Lower leg skin (tissue), 4 donors: ENCODE results near the gene ZNF687. TPM values are rescaled to one million over a fixed set of nuclear protein-coding genes. Genes with fewer than 3 reads are reported as not detected.
A peak's percentile ranks its signal among the peaks of the same experiment; 100 is the strongest.

ENCODE experiments used
- DNase-seq, 2 donors: peaks; one replicate each; pipeline ENCODE4 v3.0.0-alpha.2; 2019; ENCODE audit warnings: low spot score in 2 of 2
- H3K4me3 ChIP-seq: fragments of 200-600 bp; sonication (generic); 2 replicates; pipeline ENCODE4 v1.5.1; 2017; ENCODE audit warnings: mild to moderate bottlenecking, low read depth; ENCODE audit not compliant: poor library complexity, severe bottlenecking
- POLR2A ChIP-seq, 2 donors: fragments of 450-650 bp; IDR thresholded peaks; one replicate each; pipeline ENCODE4 v1.6.1; 2016 to 2017; ENCODE audit warnings: antibody characterized with exemption in 2 of 2, mild to moderate bottlenecking in 1 of 2, moderate library complexity in 1 of 2
- WGBS, 2 donors: methylation state at CpG; one replicate each; pipeline ENCODE4 v1.1.5; 2018; 5-methylcytosine and 5-hydroxymethylcytosine counted together
- intact Hi-C: fragments of 100-400 bp; cut with DNase I; formaldehyde crosslinking; loops from one replicate; pipeline ENCODE4 v1.15.0; 2023; ENCODE audit warnings: low total_unique reads
- total RNA-seq, 4 donors: library from RNA; depleted of rRNA; stranded (reverse); fragments of >200 nt; gene quantifications; one replicate each; pipeline ENCODE4 v1.1.0, GENCODE V29; 2016
- TF ChIP-seq, protein P1 (sequence below), 3 donors: fragments of 450-650 bp; IDR thresholded peaks; one replicate each; pipeline ENCODE4 v1.5.1; 2016; ENCODE audit warnings: antibody characterized with exemption in 3 of 3, mild to moderate bottlenecking in 3 of 3, moderate library complexity in 2 of 3

Gene ZNF687
- total RNA-seq, 4 donors from 2014 or later = 21.9 to 45.0 (median 32.2) TPM

DNA sequence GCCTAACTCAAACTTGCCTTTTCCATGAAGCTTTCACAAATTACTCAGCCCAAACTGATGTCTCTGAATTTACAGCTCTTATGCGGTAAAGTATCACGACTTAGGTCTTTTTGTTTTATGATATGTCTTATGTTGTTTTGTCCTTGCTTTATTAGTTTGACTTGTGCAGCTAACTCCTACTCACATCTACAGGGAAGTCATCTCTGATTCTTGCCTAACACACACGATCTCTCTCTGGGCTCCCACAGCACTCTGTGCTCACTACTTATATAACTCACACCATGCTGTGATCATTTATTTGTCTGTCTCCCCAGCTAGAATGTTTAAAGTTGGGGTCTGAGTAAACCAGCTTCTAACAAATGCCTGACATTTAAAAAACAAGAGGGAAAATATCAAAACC is 54.5 kb downstream of the ZNF687 start:
- no peak for DNase-seq
- intact Hi-C loops = no loop called here
- H3K4me3 ChIP-seq = no peak overlapping the region
- TF ChIP-seq, protein P1, sequence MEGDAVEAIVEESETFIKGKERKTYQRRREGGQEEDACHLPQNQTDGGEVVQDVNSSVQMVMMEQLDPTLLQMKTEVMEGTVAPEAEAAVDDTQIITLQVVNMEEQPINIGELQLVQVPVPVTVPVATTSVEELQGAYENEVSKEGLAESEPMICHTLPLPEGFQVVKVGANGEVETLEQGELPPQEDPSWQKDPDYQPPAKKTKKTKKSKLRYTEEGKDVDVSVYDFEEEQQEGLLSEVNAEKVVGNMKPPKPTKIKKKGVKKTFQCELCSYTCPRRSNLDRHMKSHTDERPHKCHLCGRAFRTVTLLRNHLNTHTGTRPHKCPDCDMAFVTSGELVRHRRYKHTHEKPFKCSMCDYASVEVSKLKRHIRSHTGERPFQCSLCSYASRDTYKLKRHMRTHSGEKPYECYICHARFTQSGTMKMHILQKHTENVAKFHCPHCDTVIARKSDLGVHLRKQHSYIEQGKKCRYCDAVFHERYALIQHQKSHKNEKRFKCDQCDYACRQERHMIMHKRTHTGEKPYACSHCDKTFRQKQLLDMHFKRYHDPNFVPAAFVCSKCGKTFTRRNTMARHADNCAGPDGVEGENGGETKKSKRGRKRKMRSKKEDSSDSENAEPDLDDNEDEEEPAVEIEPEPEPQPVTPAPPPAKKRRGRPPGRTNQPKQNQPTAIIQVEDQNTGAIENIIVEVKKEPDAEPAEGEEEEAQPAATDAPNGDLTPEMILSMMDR (IDR thresholded peaks at IDR 0.05) = no peak
- no peak for TF ChIP-seq POLR2A (IDR thresholded peaks at IDR 0.05)
- WGBS, 2 donors = 90 to 94% methylated on average over 3 of the region's 3 CpGs

DNA sequence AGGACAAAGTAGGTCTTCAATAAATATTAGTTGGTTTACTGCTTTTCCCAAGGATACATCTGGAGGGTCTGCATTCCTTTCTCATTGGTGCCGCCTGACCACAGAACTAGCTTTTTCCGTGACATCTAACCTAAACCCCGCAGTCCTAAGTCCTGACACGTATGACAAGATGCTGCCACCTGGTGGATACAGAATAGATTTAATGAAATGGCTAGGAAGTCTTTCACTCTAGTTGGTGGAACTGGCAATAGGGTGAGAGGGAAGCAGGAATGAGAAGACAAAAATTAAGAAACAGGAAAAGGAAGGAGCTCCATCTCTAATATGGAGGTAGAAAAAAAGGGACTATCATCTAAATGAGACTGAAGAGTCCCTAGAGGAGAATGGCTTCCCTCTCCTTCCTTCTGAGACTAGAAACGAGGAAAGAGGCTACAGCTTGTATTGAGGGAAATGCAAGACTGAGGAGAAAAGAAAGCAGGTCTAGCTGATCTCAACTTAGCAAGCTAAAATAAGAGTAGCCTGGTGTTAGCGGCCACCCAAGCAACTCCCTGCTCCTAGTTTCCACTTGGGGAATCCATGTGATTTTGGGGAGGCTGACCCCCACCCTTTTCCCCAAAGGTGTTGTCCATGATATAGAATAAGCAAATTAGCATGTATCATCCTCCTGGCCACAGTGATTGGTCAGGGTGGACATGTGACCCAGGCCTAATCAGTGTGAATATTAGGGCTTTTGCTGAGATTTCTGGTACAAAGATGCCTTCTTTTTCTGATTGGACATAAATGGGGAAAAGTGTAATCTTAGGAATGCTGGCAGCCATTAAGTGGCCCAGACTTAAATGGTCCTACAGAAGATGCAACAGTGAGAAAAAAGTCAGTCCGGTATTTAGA is 59.0 kb downstream of the ZNF687 start:
- no peak overlapping the region for H3K4me3 ChIP-seq
- DNase-seq = peak in 1 of 2 donors; percentile 35
- WGBS, 2 donors = 29 to 30% methylated on average over 7 of the region's 7 CpGs
- intact Hi-C loops = no loop called here
- TF ChIP-seq, protein P1 (IDR thresholded peaks at IDR 0.05) = no peak
- no peak for TF ChIP-seq POLR2A (IDR thresholded peaks at IDR 0.05)

Other genes with a start within 250 kb of the ZNF687 start
- gene BNIPL, start 245.7 kb upstream of the ZNF687 start, total RNA-seq = 100 to 1,000 TPM; 220 to 297 (median 254) TPM
- gene C1orf56, start 234.5 kb upstream of the ZNF687 start, total RNA-seq = 1 to 10 TPM; 3.1 to 4.6 (median 3.6) TPM
- 10 to 100 TPM; 88.8 to 93.5 (median 92.0) TPM for gene CDC42SE1, start 222.7 kb upstream of the ZNF687 start, total RNA-seq
- gene MLLT11, start 221.9 kb upstream of the ZNF687 start, total RNA-seq = 1 to 10 TPM in 1 of 4 donors, under 1 TPM in 3; 0.47 to 1.6 (median 0.70) TPM
- gene GABPB2, start 211.5 kb upstream of the ZNF687 start, total RNA-seq = 10 to 100 TPM in 2 of 4 donors, 1 to 10 TPM in 2; 8.1 to 16.6 (median 11.0) TPM
- gene SEMA6C, start 135.7 kb upstream of the ZNF687 start, total RNA-seq = 10 to 100 TPM in 2 of 4 donors, 1 to 10 TPM in 2; 9.7 to 30.4 (median 14.3) TPM
- 1 to 10 TPM; 1.2 to 5.6 (median 3.0) TPM for gene TNFAIP8L2, start 125.7 kb upstream of the ZNF687 start, total RNA-seq
- gene LYSMD1, start 116.4 kb upstream of the ZNF687 start, total RNA-seq = 10 to 100 TPM in 3 of 4 donors, 1 to 10 TPM in 1; 9.2 to 16.1 (median 11.8) TPM
- gene SCNM1, start 116.2 kb upstream of the ZNF687 start, total RNA-seq = 10 to 100 TPM; 24.1 to 38.8 (median 27.3) TPM
- gene TMOD4, start 106.3 kb upstream of the ZNF687 start, total RNA-seq = under 1 TPM in 1 of 4 donors, not detected in 3; 0.49 TPM
- gene VPS72, start 92.1 kb upstream of the ZNF687 start, total RNA-seq = 10 to 100 TPM; 27.3 to 43.3 (median 31.1) TPM
- gene PIP5K1A, start 83.7 kb upstream of the ZNF687 start, total RNA-seq = 10 to 100 TPM; 27.7 to 67.6 (median 44.1) TPM
- gene PSMD4, start 27.6 kb upstream of the ZNF687 start, total RNA-seq = 100 to 1,000 TPM in 3 of 4 donors, 10 to 100 TPM in 1; 69.9 to 122 (median 118) TPM
- gene PI4KB, start 45.1 kb downstream of the ZNF687 start, total RNA-seq = 10 to 100 TPM; 45.4 to 55.3 (median 49.4) TPM
- gene RFX5, start 65.0 kb downstream of the ZNF687 start, total RNA-seq = 10 to 100 TPM; 13.2 to 23.2 (median 16.7) TPM
- gene SELENBP1, start 90.4 kb downstream of the ZNF687 start, total RNA-seq = 10 to 100 TPM; 25.4 to 39.9 (median 38.1) TPM
- 100 to 1,000 TPM; 188 to 267 (median 213) TPM for gene PSMB4, start 117.3 kb downstream of the ZNF687 start, total RNA-seq
- 10 to 100 TPM; 23.7 to 71.8 (median 26.8) TPM for gene POGZ, start 177.2 kb downstream of the ZNF687 start, total RNA-seq
- gene CGN, start 229.1 kb downstream of the ZNF687 start, total RNA-seq = 10 to 100 TPM; 33.6 to 71.0 (median 44.6) TPM